Hepatocyte (in vitro differentiated cells): Measurements from ENCODE around the gene FBXW5. TPM values are rescaled to one million over a fixed set of nuclear protein-coding genes. Genes with fewer than 3 reads are reported as not detected.

ENCODE experiments used
- DNase-seq: peaks from one replicate; pipeline ENCODE4 v3.0.0-alpha.2; 2016; ENCODE audit warnings: low spot score
- H2AFZ ChIP-seq: fragments of 200-600 bp; sonication (generic); 2 replicates; pipeline ENCODE4 v1.6.0; 2016; ENCODE audit warnings: antibody characterized with exemption, mild to moderate bottlenecking
- H3K27ac ChIP-seq: fragments of 200-600 bp; sonication (generic); 2 replicates; pipeline ENCODE4 v1.5.1; 2016; ENCODE audit warnings: mild to moderate bottlenecking
- H3K27me3 ChIP-seq: fragments of 200-600 bp; sonication (generic); 2 replicates; pipeline ENCODE4 v1.6.1; 2016
- H3K36me3 ChIP-seq: fragments of 200-600 bp; sonication (generic); replicated peaks from 2 replicates; pipeline ENCODE4 v1.5.1; 2016; ENCODE audit warnings: low read depth; ENCODE audit not compliant: insufficient read depth
- H3K4me1 ChIP-seq: fragments of 200-600 bp; sonication (generic); 2 replicates; pipeline ENCODE4 v1.5.1; 2016; ENCODE audit warnings: mild to moderate bottlenecking, moderate library complexity; ENCODE audit not compliant: insufficient read depth
- H3K4me2 ChIP-seq: fragments of 200-600 bp; sonication (generic); 2 replicates; pipeline ENCODE4 v1.6.0; 2016
- H3K4me3 ChIP-seq: fragments of 200-600 bp; sonication (generic); 2 replicates; pipeline ENCODE4 v1.5.1; 2016; ENCODE audit warnings: mild to moderate bottlenecking
- H3K79me2 ChIP-seq: fragments of 200-600 bp; sonication (generic); 2 replicates; pipeline ENCODE4 v1.6.0; 2017; ENCODE audit warnings: mild to moderate bottlenecking
- H3K9me2 ChIP-seq: fragments of 200-600 bp; sonication (generic); replicated peaks from 2 replicates; pipeline ENCODE4 v1.6.0; 2017; ENCODE audit warnings: mild to moderate bottlenecking; ENCODE audit not compliant: insufficient read depth
- H3K9me3 ChIP-seq: fragments of 200-600 bp; sonication (generic); 2 replicates; pipeline ENCODE4 v1.5.1; 2016; ENCODE audit warnings: low read depth, mild to moderate bottlenecking
- H4K20me1 ChIP-seq: fragments of 200-600 bp; sonication (generic); 2 replicates; pipeline ENCODE4 v1.6.0; 2016; ENCODE audit warnings: mild to moderate bottlenecking; ENCODE audit not compliant: insufficient read depth, poor library complexity, severe bottlenecking
- CTCF ChIP-seq: fragments of 200-600 bp; sonication (generic); IDR thresholded peaks from 2 replicates; pipeline ENCODE4 v1.5.1; 2016; ENCODE audit warnings: antibody characterized with exemption, mild to moderate bottlenecking; ENCODE audit not compliant: poor library complexity
- EZH2 ChIP-seq: fragments of 200-600 bp; sonication (generic); IDR thresholded peaks from 2 replicates; pipeline ENCODE4 v1.6.1; 2016; ENCODE audit warnings: antibody characterized with exemption, mild to moderate bottlenecking, borderline replicate concordance
- EZH2phosphoT487 ChIP-seq: fragments of 200-600 bp; sonication (generic); IDR thresholded peaks from one replicate; pipeline ENCODE4 v1.6.1; 2018; ENCODE audit warnings: antibody characterized with exemption, mild to moderate bottlenecking, low read depth, moderate library complexity; ENCODE audit not compliant: unreplicated experiment, severe bottlenecking
- WGBS: methylation state at CpG from one replicate; pipeline ENCODE4 v1.1.6; 2016; ENCODE audit warnings: low lambda C conversion rate; ENCODE audit errors: missing lambda C conversion rate; 5-methylcytosine and 5-hydroxymethylcytosine counted together
- polyA plus RNA-seq: library from polyadenylated mRNA; unstranded; fragments of >200 nt; fragmentation: Nextera tagmentation; extraction: Ambion mirVana; gene quantifications from 2 replicates; pipeline ENCODE4 v1.2.1, GENCODE V29; 2016
- total RNA-seq: library from RNA; depleted of rRNA; stranded (reverse); fragments of >200 nt; gene quantifications from 2 replicates; pipeline ENCODE4 v1.2.3, GENCODE V29; 2014

Gene FBXW5
- total and polyA plus RNA-seq, 2 experiments from 2014 or later = 141 to 172 TPM

- Histone ChIP-seq H3K27ac (no peak overlapping the region), H3K9me2 (no peaks in the 10 kb centered on the region), H3K27me3 (peaks cover 15% of the 10 kb centered on the region), H2AFZ (no peak overlapping the region), H4K20me1 (no peaks in the 10 kb centered on the region), H3K79me2 (no peaks in the 10 kb centered on the region), H3K4me3 (no peak overlapping the region), H3K4me1 (peaks cover 3% of the 10 kb centered on the region), H3K36me3 (no peaks in the 10 kb centered on the region), H3K9me3 (no peaks in the 10 kb centered on the region), H3K4me2 (no peak overlapping the region)
- 95% methylated on average over 9 of the region's 9 CpGs for WGBS
- TF ChIP-seq CTCF (no peak), EZH2phosphoT487 (no peak), EZH2 (no peak)
- no peak for DNase-seq
Observed at GRCh38 chr9:136983167-136983566, 38.6 kb upstream of the FBXW5 start.

DNA sequence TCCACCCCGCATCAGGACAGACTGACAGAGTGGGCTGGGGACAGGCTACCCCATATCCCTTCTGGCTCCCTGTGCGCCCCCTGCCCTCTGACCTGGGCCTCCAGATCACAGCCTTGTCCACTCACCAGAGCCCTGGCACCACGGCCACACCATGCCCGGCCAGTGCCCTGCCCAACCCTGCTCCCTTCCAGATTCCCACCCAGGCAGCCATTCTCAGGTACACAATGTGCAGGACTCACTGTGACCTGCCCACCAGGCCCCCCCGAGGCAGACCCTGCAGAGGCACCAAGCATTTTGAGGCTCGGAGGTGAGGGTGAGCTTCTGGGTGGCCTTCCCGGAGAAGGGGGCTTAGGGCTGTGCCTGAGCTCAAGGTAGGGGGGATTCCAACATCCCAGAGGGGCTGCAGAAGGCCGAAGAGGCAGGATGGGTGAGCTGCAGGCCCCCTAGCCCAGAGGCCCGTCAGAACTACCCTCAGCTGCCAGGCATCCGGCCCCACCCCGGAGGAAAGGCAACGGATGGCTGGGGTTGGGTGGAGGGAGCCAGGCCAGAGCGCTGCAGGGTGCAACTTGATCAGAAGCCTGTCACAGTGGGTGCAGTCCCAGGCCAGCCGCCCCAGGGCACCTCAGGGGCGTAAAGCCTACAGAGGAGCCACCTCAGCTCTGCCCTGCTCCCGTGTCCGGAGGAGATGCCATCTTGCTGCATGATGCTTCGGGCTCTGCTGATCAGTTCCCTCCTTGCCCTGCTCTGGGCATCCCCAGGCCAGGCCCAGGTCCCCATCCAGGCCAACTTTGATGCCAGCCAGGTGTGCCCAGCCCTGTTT, 37.9 kb upstream of the FBXW5 start, which contains the start of gene LCNL1:
Gene LCNL1, plus strand, starts transcription at position 762 of the 820 bp plus-strand sequence. CDS start 594 bp downstream, outside the sequence.
- Histone ChIP-seq H3K36me3 (no peaks in the 10 kb centered on the region), H3K9me3 (no peaks in the 10 kb centered on the region), H2AFZ (no peak within 1 kb of the TSS), H3K9me2 (no peaks in the 10 kb centered on the region), H3K27ac (no peak within 1 kb of the TSS), H3K4me2 (no peak within 1 kb of the TSS), H3K4me1 (peaks cover 3% of the 10 kb centered on the region), H3K27me3 (peaks cover 15% of the 10 kb centered on the region), H3K4me3 (no peak within 1 kb of the TSS), H3K79me2 (no peaks in the 10 kb centered on the region), H4K20me1 (no peaks in the 10 kb centered on the region)
- 89% methylated on average over 18 of the region's 18 CpGs for WGBS
- no peak for TF ChIP-seq EZH2
- TF ChIP-seq EZH2phosphoT487 = no peak
- no peak for TF ChIP-seq CTCF
- no peak for DNase-seq

- Histone ChIP-seq H3K27me3 (peaks cover 15% of the 10 kb centered on the region), H3K27ac (no peak overlapping the region), H3K4me2 (no peak overlapping the region)
Observed at GRCh38 chr9:136981588-136982231, 37.2 kb upstream of the FBXW5 start.

More at GRCh38 chr9:136981588-136982231, 37.2 kb upstream of the FBXW5 start:
- Histone ChIP-seq H4K20me1 (no peaks in the 10 kb centered on the region), H3K4me1 (peaks cover 3% of the 10 kb centered on the region), H3K36me3 (no peaks in the 10 kb centered on the region), H3K9me3 (no peaks in the 10 kb centered on the region), H3K9me2 (no peaks in the 10 kb centered on the region), H2AFZ (no peak overlapping the region), H3K4me3 (no peak overlapping the region), H3K79me2 (no peaks in the 10 kb centered on the region)
- DNase-seq = no peak
- WGBS = 62% methylated on average over 9 of the region's 17 CpGs
- TF ChIP-seq EZH2phosphoT487 = no peak
